ENCODE results near the gene ASAP2.

The ASAP2 gene

DNA sequence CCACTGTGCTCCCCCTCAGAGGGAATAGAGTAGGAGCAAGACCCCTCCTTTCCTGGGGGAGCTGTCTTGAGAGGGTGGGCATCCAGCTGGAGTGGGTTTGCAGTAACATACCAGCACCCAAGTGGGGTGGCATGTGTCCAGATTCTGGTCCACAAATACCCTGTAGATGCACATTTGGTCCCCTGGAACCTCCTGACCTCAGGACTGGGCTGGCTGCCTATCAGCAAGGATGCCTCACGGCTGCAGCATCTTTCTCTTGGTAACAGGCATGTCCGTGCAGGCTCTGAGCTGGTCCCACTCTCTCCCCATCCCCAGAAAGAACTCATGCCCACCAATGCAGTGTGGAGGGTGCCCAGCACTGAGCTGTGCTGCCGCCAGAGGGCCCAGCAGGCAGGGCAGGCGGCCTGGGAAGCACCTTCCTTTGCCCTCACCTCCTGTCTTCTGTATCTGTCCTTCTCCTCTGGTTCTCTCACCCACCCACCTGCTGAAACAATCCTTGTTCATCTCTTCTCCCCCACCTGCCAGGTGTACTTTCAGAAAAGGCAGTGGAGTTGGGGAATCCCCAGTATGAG, 169.3 kb downstream of the ASAP2 start:
- TF ChIP-seq, protein P1, sequence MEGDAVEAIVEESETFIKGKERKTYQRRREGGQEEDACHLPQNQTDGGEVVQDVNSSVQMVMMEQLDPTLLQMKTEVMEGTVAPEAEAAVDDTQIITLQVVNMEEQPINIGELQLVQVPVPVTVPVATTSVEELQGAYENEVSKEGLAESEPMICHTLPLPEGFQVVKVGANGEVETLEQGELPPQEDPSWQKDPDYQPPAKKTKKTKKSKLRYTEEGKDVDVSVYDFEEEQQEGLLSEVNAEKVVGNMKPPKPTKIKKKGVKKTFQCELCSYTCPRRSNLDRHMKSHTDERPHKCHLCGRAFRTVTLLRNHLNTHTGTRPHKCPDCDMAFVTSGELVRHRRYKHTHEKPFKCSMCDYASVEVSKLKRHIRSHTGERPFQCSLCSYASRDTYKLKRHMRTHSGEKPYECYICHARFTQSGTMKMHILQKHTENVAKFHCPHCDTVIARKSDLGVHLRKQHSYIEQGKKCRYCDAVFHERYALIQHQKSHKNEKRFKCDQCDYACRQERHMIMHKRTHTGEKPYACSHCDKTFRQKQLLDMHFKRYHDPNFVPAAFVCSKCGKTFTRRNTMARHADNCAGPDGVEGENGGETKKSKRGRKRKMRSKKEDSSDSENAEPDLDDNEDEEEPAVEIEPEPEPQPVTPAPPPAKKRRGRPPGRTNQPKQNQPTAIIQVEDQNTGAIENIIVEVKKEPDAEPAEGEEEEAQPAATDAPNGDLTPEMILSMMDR (IDR thresholded peaks at IDR 0.05): no peak

DNA sequence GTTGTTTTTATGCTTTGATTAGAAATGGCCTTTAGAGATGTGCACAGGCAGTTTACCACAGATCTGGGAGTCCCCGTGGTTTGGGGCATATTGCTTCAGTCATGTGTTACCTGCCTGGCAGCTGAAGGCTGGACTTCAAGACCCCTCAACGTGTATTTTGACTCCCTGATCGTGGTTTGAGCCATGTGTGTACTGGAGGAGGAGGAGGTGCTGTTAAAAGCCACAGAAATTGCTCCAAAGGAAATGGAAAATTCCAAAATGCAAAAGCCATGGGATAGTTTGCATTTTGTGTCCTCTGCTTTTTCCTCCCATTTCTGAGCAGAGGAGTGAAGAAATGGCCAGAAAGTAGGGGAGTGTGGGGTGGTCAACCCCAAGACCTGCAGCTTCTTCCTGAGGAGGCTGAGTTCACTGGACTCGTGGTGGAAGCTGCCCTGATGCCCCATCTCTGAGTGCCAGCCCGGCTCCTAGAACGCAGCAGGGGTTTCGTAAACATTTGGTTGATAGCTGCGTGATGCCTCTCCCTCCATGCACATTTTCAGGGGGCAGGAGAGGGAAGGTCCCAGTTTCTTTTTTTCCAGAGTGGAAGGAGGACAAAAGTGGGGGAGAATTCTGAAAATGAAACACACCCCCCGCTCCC, 171.0 kb downstream of the ASAP2 start:
- TF ChIP-seq, protein P1 (IDR thresholded peaks at IDR 0.05): no peak

- TF ChIP-seq, protein P1 (IDR thresholded peaks at IDR 0.05): no peak
These were observed 172.1 kb downstream of the ASAP2 start for GRCh38 chr2:9378433-9379390.

GRCh38 chr2:9379391-9379755, 172.8 kb downstream of the ASAP2 start:
- TF ChIP-seq, protein P1 (IDR thresholded peaks at IDR 0.05): no peak

DNA sequence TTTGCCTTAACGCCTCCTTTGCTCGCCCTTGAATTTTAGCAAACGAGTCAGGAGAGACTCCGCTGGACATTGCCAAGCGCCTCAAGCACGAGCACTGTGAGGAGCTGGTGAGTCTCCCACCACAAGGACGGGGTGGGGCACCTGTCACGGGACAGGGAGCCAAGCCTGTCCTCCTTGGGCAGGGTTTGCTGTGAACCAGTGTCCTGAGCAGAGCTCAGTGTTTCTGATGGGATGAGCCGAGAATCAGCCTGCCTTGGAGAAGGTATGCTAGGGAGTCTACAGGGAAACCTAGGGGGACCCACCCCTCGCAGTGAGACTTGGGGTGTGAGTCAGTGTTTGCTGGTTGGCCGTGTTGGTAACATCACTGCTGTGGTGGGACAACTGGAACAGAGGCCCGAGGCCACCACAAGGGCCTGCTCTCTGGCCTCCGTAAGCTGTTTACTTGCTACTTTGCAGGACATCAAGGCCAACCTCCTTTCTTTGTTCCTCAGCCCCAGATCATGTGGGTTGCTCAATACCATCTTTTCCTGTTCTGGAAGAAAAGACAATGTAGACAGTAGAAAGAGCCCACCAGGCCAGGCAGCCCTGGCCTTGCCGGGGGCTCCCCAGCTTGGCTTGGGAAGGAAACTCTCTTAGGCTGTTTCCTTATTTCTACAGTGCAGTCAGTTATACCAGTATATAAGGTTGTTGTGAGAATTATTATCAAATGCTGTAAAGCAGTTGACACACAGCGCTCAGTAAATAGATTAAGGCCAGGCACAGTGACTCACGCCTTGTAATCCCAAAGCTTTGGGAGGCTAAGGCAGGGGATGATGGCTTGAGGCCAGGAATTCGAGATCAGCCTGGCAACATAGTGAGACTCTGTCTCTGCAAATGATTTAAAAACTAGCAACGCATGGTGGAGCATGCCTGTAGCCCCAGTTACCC, 174.4 kb downstream of the ASAP2 start:
- TF ChIP-seq, protein P1 (IDR thresholded peaks at IDR 0.05): no peak

GRCh38 chr2:9382604-9383235, 176.1 kb downstream of the ASAP2 start:
- TF ChIP-seq, protein P1 (IDR thresholded peaks at IDR 0.05): no peak
